MM.1S (cell line): ENCODE results near the gene VAC14.

Experiments used
- EZH2 ChIP-seq: fragments of 300-600 bp; sonication (generic); optimal IDR thresholded peaks from 2 replicates; pipeline ENCODE3; 2017; ENCODE audit warnings: low read depth, mild to moderate bottlenecking, antibody characterized with exemption, low read length, mixed read lengths
- EZH2phosphoT487 ChIP-seq: fragments of 300-600 bp; sonication (generic); IDR thresholded peaks from 2 replicates; pipeline ENCODE4 v1.6.1; 2018; ENCODE audit warnings: antibody characterized with exemption, low read length
- TF ChIP-seq, protein P1 (sequence below): fragments of 300-600 bp; sonication (generic); IDR thresholded peaks from 2 replicates; pipeline ENCODE4 v1.5.1; 2016; ENCODE audit warnings: antibody characterized with exemption, low read length, mixed read lengths

- no peak for TF ChIP-seq EZH2
- TF ChIP-seq, protein P1, sequence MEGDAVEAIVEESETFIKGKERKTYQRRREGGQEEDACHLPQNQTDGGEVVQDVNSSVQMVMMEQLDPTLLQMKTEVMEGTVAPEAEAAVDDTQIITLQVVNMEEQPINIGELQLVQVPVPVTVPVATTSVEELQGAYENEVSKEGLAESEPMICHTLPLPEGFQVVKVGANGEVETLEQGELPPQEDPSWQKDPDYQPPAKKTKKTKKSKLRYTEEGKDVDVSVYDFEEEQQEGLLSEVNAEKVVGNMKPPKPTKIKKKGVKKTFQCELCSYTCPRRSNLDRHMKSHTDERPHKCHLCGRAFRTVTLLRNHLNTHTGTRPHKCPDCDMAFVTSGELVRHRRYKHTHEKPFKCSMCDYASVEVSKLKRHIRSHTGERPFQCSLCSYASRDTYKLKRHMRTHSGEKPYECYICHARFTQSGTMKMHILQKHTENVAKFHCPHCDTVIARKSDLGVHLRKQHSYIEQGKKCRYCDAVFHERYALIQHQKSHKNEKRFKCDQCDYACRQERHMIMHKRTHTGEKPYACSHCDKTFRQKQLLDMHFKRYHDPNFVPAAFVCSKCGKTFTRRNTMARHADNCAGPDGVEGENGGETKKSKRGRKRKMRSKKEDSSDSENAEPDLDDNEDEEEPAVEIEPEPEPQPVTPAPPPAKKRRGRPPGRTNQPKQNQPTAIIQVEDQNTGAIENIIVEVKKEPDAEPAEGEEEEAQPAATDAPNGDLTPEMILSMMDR = no peak
- TF ChIP-seq EZH2phosphoT487 = no peak
Observed at GRCh38 chr16:70658921-70659320, 142.0 kb downstream of the VAC14 start.
